Measurements from ENCODE around the gene YES1.

Gene YES1

DNA sequence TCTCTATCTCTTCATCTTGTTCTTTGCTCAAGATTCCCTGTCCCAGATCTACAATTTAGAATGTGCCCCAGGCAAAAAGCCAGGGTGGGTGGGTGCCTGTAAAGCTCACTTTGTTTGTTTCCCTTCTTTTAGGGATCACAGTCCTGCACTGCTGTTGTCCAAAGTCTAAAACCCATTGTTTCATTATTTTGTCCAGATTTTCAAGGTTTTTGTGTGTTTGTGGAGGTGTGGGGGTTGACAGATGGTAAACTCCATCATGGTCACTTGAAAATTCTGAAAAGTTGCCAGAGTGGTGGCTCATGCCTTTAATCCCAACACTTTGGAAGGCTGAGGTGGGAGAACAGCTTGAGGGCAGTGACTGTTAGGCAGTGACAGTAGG lies 41.5 kb downstream of the YES1 start:
- no peaks in the 10 kb centered on the region for H3K79me2 ChIP-seq (ENCODE audit: insufficient read depth, low read length)

DNA sequence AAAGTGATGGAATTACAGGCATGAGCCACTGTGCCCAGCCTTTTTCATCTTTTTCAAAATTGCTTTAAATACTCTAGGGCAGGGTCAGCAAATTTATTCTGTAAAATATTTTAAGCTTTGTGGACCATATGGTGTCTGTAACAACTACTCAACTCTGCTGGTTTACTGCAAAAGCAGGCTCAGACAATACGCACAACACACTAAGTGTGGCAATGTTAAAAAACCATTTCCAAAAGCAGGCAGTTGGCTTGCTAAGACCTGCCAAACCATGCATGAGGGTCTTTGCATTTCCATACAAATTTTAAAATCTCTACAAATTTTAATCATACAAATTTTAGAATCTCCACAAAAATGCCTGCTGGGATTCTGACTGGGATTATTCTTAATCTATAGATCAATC lies 44.1 kb downstream of the YES1 start:
- Histone ChIP-seq H3K4me1 (ENCODE audit: insufficient read depth, low read length, severe bottlenecking) (no peaks in the 10 kb centered on the region), H3K27me3 (ENCODE audit: insufficient read depth, low read length) (no peaks in the 10 kb centered on the region), H4K20me1 (ENCODE audit: insufficient read depth, low read length) (no peaks in the 10 kb centered on the region), H3K9me2 (ENCODE audit: low read depth, low read length) (no peaks in the 10 kb centered on the region), H3K4me2 (ENCODE audit: low read length) (no peak overlapping the region), H3K9ac (ENCODE audit: low read length) (no peak overlapping the region), H3K79me2 (ENCODE audit: insufficient read depth, low read length) (no peaks in the 10 kb centered on the region), H3K36me3 (ENCODE audit: insufficient read depth, low read length) (no peaks in the 10 kb centered on the region), H3K27ac (ENCODE audit: low read depth, low read length, poor library complexity, severe bottlenecking) (no peak overlapping the region), H3K4me3 (ENCODE audit: low read depth, low read length, poor library complexity, severe bottlenecking) (no peak overlapping the region), H3F3A (ENCODE audit: insufficient read depth, low read length) (no peaks in the 10 kb centered on the region), H3K9me3 (ENCODE audit: low read length) (no peaks in the 10 kb centered on the region), H2AFZ (ENCODE audit: low read length) (no peak overlapping the region)
- TF ChIP-seq, protein P1, sequence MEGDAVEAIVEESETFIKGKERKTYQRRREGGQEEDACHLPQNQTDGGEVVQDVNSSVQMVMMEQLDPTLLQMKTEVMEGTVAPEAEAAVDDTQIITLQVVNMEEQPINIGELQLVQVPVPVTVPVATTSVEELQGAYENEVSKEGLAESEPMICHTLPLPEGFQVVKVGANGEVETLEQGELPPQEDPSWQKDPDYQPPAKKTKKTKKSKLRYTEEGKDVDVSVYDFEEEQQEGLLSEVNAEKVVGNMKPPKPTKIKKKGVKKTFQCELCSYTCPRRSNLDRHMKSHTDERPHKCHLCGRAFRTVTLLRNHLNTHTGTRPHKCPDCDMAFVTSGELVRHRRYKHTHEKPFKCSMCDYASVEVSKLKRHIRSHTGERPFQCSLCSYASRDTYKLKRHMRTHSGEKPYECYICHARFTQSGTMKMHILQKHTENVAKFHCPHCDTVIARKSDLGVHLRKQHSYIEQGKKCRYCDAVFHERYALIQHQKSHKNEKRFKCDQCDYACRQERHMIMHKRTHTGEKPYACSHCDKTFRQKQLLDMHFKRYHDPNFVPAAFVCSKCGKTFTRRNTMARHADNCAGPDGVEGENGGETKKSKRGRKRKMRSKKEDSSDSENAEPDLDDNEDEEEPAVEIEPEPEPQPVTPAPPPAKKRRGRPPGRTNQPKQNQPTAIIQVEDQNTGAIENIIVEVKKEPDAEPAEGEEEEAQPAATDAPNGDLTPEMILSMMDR (IDR thresholded peaks at IDR 0.05; ENCODE audit: low read length) = no peak
- no peak for TF ChIP-seq EZH2 (IDR thresholded peaks at IDR 0.05; ENCODE audit: borderline replicate concordance, low read length)

More for the DNA sequence above, 41.5 kb downstream of the YES1 start:
- Histone ChIP-seq H3F3A (ENCODE audit: insufficient read depth, low read length) (no peaks in the 10 kb centered on the region), H3K9ac (ENCODE audit: low read length) (no peak overlapping the region), H2AFZ (ENCODE audit: low read length) (no peak overlapping the region), H3K4me1 (ENCODE audit: insufficient read depth, low read length, severe bottlenecking) (no peaks in the 10 kb centered on the region), H3K27me3 (ENCODE audit: insufficient read depth, low read length) (no peaks in the 10 kb centered on the region), H3K27ac (ENCODE audit: low read depth, low read length, poor library complexity, severe bottlenecking) (no peak overlapping the region), H3K9me2 (ENCODE audit: low read depth, low read length) (no peaks in the 10 kb centered on the region), H3K9me3 (ENCODE audit: low read length) (no peaks in the 10 kb centered on the region), H4K20me1 (ENCODE audit: insufficient read depth, low read length) (no peaks in the 10 kb centered on the region), H3K36me3 (ENCODE audit: insufficient read depth, low read length) (no peaks in the 10 kb centered on the region), H3K4me3 (ENCODE audit: low read depth, low read length, poor library complexity, severe bottlenecking) (no peak overlapping the region), H3K4me2 (ENCODE audit: low read length) (no peak overlapping the region)
- no peak for TF ChIP-seq EZH2 (IDR thresholded peaks at IDR 0.05; ENCODE audit: borderline replicate concordance, low read length)
- TF ChIP-seq, protein P1 (IDR thresholded peaks at IDR 0.05; ENCODE audit: low read length) = no peak

DNA sequence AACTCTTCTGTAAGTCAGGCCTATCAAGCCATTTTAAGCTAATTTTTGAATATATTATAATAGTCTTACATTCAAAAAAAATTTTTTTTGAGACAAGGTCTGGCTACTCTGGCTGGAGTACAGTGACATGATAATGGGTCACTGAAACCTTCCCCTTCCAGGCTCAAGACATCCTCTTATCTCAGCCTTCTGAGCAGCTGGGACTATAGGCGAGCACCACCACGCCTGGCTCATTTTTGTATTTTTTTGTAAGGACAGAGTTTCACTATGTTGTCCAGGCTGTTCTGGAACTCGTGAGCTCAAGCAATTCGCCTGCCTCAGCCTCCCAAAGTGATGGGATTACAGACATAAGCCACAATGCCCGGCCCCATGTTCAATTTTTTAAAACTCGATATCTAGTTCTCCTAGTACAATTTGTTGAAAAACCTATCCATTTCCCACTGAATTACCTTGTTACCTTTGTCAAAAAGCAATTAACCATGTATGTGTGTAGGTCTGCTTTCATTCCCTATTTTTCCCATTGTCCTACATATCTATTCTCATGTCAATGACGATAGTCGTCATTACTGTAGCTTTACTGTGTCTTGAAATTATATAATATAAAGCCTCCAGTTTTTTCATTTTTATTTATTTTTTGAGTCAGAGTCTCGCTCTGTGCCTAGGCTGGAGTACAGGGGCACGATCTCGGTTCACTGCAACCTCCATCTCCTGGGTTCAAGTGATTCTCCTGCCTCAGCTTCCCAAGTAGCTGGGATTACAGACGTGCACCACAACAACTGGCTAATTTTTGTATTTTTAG lies 44.8 kb downstream of the YES1 start:
- H3K79me2 ChIP-seq (ENCODE audit: insufficient read depth, low read length) = no peaks in the 10 kb centered on the region
- TF ChIP-seq EZH2 (IDR thresholded peaks at IDR 0.05; ENCODE audit: borderline replicate concordance, low read length) = no peak
- TF ChIP-seq, protein P1 (IDR thresholded peaks at IDR 0.05; ENCODE audit: low read length) = no peak

More for the DNA sequence above, 44.8 kb downstream of the YES1 start:
- no peak overlapping the region for H3K27ac ChIP-seq (ENCODE audit: low read depth, low read length, poor library complexity, severe bottlenecking)
- no peaks in the 10 kb centered on the region for H3K9me2 ChIP-seq (ENCODE audit: low read depth, low read length)
- no peak overlapping the region for H2AFZ ChIP-seq (ENCODE audit: low read length)
- H3K36me3 ChIP-seq (ENCODE audit: insufficient read depth, low read length) = no peaks in the 10 kb centered on the region
- H3K4me2 ChIP-seq (ENCODE audit: low read length) = no peak overlapping the region
- no peaks in the 10 kb centered on the region for H3K4me1 ChIP-seq (ENCODE audit: insufficient read depth, low read length, severe bottlenecking)
- no peak overlapping the region for H3K9ac ChIP-seq (ENCODE audit: low read length)
- no peak overlapping the region for H3K4me3 ChIP-seq (ENCODE audit: low read depth, low read length, poor library complexity, severe bottlenecking)
- no peaks in the 10 kb centered on the region for H3F3A ChIP-seq (ENCODE audit: insufficient read depth, low read length)
- H3K9me3 ChIP-seq (ENCODE audit: low read length) = no peaks in the 10 kb centered on the region
- no peaks in the 10 kb centered on the region for H3K27me3 ChIP-seq (ENCODE audit: insufficient read depth, low read length)
- no peaks in the 10 kb centered on the region for H4K20me1 ChIP-seq (ENCODE audit: insufficient read depth, low read length)
